Astrocyte of the cerebellum (primary cell): ENCODE data around the gene PLAC9.

Experiments used
- DNase-seq: peaks from one replicate; pipeline ENCODE4 v3.0.0-alpha.2; 2011; ENCODE audit warnings: low read depth
- H3K4me3 ChIP-seq: 2 replicates; pipeline ENCODE4 v1.5.1; 2011; ENCODE audit warnings: mild to moderate bottlenecking, low read depth, low read length, moderate library complexity
- CTCF ChIP-seq: IDR thresholded peaks from 2 replicates; pipeline ENCODE4 v1.5.1; 2012; ENCODE audit warnings: low read length, low read depth, moderate library complexity, mild to moderate bottlenecking; ENCODE audit errors: missing control alignments
- in situ Hi-C: cut with HindIII; loops from 2 replicates; pipeline ENCODE4 v1.10.0; 2017; ENCODE audit warnings: low sequenced_read_pairs

PLAC9 gene

GRCh38 chr10:80187465-80188409 lies 55.2 kb downstream of the PLAC9 start:
- no peak overlapping the region for H3K4me3 ChIP-seq
- in situ Hi-C loops: no loop called here
- no peak for TF ChIP-seq CTCF
- DNase-seq: no peak

- DNase-seq: no peak
- no peak overlapping the region for H3K4me3 ChIP-seq
- TF ChIP-seq CTCF: no peak
- in situ Hi-C loops: no loop called here
Observed at GRCh38 chr10:80188713-80189112, 56.2 kb downstream of the PLAC9 start.

- in situ Hi-C loops: no loop called here
- DNase-seq: no peak
- no peak overlapping the region for H3K4me3 ChIP-seq
- TF ChIP-seq CTCF: no peak
Observed at GRCh38 chr10:80191589-80192270, 59.2 kb downstream of the PLAC9 start.

- TF ChIP-seq CTCF: no peak
- no peak for DNase-seq
- no peak overlapping the region for H3K4me3 ChIP-seq
- in situ Hi-C loops: no loop called here
Observed at GRCh38 chr10:80192553-80192952, 60.0 kb downstream of the PLAC9 start.

GRCh38 chr10:80194373-80195045 lies 62.0 kb downstream of the PLAC9 start:
- no peak for DNase-seq
- no peak for TF ChIP-seq CTCF
- H3K4me3 ChIP-seq: no peak overlapping the region
- in situ Hi-C loops: no loop called here
